NK-92 treated with Interleukin-12 subunit alpha and Interleukin-12 subunit beta, amount 100 ng/mL, for 24 hours (cell line): Measurements from ENCODE around the gene RALGPS1.

Experiments
- DNase-seq: peaks from one replicate; lab custom pipeline; 2025; lab: John Stamatoyannopoulos, UW

Gene RALGPS1

DNA sequence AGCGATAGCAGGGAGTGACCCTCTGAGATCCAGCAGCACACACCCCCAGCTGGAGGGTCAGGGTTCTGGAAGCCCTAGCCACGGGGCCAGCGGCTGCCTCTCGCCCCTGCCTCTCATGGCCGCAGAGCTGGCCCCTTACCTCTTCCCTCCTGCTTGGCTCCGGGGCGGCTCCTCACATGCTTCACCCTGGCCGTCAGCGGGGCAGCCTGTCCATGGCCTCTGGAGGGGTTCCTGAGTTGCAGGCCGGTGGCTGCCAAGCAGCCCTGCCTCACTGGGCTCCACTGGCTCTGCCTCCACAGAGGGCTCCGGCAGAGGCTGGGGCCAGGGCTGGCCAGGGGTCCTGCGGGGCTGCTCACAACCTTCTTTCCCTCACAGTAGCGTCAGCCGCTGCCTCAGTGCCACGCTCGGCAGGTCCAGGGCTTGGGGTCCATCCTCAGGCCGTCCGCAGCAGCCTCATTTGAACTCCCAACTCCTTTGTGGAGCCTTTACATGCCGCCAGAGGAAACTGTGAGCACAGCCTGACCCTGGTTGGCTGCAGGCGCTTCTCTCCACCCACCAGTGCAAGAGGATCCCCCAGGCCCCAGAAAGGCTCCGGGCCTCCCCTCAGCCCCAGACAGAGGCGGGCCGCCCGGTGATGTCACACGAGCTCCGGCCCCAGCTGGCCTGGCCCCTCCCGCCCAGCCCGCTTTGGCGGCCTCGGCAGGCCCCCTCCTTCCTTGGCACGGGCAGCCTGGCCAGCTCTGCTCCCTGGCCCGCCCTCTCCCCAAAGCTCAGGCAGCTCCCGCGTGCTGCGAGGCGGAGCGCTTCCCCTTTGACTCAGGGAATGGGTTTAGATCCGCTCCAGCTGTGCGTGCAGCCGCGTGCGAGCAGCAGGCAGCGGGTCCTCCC lies 207.8 kb downstream of the RALGPS1 start, which contains the start of gene ANGPTL2:
Gene ANGPTL2 (minus strand): TSS at position 460 of the 888 bp plus-strand sequence. CDS start 13,904 bp downstream, outside the sequence.
- DNase-seq: no peak

DNA sequence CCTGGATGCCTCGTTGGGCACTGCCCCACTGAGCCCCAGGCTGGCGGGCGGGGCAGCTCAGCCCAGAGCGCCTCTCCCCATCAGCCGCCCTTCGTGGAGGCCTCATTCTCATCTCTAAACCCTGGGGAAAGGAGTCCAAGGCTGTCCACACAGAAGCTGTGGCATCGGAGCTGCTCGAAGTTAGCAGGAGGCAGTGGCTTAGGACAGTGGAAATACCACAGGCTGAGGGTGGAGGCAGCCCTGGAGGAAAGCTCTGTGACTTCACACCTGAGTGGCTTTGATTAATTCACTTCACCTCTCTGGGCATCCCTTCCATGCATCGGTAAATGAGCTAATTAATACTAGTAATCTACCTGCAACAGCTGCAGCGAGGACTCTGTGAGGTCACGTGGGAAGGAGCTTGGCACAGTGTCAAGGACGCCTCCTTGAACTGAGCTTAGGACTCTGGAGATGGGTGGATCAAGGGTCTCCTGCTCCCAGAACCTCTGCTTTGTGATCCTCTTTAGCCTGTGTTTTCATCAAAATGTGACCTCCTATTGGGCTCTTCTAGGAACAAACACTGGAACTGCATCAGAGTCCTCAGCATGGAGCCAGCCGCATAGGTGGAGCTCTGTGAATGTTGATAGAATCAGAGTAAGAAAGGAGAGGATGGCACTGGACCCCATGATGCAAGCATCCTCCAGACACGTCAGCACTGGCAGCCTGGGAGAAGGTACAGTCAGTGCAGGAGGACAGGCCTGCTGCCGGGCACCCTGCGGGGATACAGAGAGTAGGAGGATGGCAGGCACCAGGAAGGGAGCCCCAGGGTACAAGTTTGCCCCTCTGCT lies 208.7 kb downstream of the RALGPS1 start:
- DNase-seq: no peak

DNA sequence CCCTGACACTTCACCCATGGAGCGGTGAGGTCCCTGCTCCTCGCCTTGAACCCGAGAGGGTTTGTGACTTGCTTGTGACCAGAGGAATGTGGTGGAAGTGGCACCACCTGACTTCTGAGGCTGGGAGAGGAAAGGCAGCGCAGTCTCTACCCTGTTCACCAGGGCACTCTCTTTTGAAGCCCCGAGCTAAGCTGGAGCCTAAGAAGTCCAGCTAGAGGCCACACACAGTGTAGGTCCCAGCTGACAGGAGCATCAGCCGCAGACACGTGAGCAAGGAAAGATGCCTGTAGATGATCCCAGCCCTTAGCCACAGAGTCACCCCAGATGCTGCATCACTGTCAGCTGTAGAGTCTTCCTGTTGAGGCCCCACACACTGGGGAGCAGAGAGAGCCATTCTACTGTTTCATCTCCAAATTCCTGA lies 209.5 kb downstream of the RALGPS1 start:
- no peak for DNase-seq

DNA sequence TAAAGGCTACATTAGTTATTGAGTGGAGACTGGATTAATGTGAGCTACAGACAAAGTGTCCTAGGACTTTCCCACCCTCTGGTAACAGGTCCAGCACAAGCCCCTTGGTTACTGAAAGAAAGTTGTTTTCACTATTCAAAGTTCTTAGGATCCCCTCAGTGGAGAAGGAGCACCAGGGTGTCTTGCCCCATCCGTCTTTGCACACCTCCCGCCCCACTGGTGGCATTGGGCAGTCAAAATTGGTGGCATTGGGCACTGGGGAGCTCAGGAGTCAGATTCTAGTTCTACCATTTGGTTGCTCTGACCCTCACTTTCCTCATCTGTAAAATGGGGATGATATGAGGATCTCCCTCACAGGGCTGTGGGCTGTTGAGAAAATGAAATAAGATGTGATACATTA lies 210.2 kb downstream of the RALGPS1 start:
- no peak for DNase-seq

DNA sequence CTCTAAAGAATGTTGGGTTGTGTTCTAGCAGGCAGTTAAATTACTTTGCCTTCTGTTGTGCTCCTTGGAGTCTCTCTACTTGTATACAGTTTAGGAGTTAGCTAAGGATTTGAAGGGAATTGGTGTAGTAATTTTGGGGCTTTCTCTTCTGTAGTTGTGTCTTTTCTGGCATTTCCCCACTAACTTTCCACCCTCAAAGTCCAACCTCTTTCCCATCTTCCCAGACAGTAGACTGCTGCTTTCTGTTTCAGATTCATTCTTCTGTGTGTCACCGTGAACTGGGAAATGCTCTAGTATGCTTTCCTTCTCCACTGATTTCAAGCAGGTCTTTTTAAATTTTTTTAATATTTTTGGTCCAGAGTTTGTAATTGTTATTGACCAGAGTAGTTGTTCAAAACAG lies 212.4 kb downstream of the RALGPS1 start:
- DNase-seq: no peak

DNA sequence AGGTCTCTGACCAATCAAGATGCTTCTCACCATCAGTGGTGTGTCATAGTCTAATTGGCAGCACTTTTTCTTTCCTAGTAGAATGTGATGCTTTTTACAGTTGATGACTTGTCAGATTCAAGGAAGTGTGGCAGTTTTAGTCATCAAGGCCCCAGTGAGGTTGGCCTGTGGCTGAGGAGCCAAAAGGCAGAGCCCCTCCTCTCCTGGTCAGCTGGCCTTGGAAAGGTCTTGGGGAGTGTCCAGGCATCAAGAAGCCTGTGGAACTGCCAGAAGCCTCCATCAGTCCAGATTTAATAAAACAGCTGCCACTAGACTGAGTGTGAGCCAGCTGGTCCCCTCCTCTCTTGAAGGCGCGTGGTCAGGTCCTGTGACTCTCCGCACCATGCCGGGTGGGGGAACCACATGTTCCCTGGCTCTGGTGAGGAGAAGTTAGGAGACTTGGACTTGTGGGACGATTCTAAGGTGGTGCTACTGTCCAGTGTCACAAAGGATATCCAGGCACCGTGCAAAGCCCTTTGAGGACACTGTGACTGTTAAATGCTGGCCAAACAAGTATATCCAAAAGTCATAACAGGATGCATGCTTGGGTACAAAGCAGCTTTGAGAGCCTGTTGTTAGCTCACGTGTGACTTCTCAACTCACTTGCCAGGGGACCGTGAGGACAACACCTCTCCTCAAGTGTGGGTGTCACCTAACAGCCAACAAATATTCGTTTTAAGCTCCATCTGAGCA lies 213.9 kb downstream of the RALGPS1 start:
- no peak for DNase-seq

DNA sequence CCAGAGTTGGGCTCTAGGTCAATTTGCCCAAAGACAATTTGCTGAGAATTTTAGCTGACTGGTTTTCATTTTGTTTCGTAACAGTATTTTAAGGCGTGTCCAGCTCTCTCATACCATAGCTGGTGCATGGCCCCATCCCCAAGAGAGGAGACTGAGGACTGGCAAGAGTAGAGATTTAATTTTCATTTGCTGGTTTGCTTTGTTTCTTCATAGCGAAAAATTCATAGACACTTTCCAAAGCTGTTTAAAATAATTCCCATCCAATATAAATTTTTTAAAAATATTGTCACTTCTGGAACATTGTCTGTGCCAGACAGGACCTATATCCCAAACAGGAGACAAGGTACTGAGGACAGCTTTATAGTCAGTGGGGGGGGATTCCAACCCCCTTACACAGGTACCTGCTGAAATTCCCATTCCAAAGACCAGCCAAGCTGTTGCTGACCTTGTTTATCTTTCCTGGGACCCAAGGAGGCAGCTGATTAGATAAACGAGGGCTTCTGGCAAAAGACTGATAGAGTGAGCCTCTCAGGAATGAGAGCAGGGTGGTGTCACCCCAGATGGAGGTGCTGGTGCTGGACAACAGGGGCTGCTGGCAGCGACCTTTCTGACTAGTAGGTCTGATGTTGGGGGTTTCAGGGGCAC lies 214.6 kb downstream of the RALGPS1 start:
- DNase-seq: no peak

DNA sequence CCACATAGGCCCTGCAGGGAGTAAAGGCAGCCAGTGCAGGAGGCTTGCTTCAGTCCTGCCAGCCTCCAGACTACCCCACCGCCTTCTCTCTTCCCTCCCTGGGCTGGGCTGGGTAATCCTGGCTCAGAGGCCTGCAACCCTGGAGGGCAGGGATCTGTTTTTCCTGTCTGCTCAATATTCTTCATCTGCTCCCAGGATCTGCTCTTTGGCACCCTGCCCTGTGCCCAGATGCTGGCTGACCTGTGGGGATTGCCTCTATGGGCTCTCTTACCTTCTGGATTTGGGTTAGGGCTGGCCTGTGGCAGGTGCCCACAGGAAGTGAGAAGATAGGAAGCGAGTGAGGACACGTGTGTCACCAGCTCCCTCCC lies 215.1 kb downstream of the RALGPS1 start:
- no peak for DNase-seq

DNA sequence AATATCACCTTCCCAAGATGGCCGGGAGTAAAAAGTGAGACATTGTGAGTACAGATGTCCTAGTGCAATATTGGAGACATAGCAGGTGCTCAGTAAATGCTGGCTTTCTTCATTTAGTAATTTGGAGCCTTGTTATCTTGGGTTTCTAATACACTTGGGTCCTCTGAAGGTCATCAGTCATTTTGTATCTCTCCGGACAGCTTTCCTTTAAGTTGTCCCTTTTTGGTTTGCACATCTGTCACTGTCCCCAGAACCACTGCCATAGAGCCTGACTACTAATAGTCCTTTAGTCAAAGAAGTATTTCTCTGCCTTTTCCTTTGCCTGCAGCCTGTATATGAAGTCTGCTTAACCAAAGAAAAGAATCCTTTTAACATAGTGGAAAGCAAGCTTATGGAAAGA lies 215.7 kb downstream of the RALGPS1 start:
- DNase-seq: no peak

DNA sequence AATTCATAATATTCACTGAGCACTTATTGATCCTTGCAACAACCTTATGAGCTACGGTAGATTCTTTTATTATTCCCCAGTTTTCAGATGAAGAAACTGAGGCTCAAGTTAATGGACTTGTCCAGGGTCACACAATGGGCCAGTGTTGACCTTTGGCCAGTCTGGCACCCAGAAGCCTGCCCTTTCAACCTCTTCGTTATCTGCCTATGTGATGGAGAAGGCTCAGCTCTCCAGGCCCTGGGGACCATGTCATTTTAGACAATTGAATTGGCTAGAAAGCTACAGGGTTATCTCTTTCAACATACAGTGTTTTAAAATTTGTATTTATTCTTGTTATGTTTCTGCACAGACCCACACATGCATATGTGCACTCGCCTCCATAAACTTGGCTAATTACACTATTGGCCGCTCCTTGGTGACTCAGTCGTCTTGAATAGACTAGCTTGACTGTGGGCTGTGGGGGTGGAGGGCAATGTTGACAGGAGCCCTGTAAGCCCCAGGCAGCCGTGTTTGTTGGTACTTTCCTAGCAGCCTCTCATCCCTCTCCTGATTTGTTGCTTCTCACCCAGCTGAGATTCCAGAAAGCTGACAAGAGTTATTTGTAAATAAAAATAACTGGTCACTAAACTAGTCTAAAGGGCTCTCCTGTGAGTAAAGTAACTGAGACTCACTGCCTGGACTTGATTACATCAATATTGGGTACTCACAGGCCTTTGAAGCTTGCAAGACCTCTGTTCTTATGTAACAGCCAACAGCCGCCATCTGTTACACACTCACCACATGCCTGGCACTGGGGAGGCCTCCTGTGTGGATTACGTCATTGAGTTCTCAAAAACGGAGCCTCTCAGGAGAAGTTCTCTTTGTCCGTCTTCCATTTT lies 216.3 kb downstream of the RALGPS1 start:
- no peak for DNase-seq

DNA sequence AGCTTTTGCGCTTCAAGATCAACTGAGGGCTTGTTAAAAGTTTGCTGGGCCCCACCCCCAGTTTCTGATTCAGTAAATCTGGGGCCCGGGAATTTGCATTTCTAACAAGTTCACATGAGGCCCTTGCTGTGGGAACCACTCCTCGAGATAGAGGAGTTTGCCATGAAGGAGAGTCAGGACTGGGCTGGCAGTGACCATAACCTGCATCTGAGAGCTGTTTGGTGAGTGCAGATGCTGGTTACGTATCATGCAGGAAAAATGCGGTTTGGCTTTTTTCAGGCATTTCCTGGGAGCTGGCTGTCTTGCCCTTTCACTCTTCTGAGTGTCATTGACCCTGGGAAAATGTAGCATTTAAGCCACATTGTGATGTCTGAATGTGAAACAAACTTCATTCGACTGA lies 217.3 kb downstream of the RALGPS1 start:
- DNase-seq: no peak

DNA sequence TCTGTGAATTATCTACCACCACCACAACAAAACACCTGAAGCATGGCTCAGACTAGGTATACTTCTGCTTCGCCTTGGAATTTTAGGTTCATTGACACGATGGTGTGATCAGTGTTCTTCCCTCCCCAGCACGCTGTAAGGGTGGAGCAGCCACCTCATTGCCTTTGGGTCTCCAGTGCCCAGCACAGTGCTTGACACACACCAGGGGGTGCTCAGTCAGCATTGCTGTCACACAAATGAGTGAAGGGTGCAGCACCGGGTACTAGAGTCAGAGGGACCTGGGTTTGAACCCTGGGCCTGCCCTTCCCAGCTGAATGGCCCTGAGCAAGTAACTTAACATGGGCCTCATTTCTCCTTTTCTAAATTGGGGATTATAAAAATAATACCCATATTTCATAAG lies 217.8 kb downstream of the RALGPS1 start:
- no peak for DNase-seq

DNA sequence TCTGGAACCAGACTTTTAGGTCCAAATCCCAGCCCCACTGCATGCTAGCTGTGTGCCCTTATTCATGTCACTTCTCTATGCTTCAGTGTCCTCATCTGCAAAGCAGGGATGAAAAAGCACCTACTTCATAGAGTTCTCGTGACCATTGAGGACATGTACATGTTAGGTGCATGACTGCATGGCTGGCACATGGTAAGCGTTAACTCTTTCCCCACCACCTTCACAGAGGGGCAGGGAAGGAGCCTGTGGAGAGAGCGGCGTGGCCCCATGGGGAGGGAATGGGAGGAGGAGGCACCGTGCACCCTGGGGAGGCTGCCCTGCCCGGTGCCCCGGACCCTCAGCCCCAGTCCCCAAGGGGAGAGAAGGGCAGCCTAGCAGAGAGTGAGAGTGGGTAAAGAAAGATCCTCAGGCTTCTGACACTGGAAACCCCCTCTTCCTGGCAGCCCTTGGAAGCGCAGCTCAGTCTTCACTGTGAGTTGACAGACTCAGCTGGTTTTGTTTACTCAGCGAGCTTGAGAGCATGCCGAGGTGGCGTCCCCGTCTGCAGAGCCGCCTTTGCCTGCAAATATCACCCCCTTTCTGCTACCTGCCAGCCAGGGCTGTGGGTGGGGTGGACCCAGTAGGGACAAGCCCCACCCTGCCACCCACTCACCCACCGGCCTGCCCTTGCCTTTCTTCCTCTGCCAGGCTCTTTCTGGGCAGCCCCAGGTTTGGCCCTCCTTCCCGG lies 218.5 kb downstream of the RALGPS1 start:
- no peak for DNase-seq

DNA sequence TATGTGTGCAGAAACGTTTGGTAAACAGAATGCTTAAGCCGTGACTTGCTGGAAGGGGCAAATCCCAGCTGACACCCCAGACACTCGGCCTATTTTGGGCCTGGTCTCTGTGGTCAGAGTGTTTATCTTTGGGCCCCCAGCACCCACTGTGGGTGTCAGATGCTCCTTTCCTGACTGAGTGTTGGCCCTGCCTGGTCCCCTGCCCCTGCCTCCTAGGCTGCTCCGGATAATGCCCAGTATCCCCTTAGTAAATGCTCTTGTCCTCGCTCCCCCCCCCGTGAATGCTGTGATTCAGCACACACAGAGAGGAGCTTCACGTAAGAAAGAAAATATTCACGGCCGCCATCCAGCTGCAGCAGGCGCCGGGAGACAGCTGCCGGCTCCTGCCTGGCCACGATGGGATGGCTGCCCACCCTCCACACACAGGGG lies 219.2 kb downstream of the RALGPS1 start:
- no peak for DNase-seq

DNA sequence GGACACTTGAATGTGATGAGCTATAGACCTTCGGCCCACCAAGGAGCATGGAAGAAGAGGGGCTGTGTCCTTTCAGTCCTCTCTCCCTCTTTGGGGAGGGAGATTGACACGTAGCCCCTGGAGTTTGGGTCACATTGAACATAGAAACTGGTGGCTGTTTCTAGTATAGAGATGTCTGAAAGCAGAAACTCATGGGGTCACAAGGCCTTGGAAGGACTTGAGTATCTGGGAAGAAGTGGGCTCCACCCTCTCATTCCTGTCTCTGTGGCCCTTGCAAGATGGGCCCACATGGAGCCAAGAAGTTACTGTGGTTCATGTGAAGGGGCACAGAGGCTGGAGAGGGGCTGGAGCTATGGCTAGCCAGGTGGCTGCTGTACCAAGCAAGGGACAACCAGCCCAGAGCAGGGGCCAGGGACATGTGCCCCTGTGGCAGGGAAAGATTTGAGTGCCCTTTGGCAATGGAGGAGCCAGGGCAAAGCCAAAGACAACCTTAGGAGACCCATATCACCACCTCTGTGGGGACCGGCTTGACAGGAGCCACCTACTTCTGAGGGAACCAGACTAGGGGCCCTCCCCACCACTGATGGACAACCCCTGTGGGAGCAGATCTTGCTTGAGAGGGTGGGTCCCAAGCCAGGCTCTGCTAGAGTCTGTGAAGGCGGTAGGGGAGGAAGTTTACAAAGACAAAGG lies 220.6 kb downstream of the RALGPS1 start:
- no peak for DNase-seq

DNA sequence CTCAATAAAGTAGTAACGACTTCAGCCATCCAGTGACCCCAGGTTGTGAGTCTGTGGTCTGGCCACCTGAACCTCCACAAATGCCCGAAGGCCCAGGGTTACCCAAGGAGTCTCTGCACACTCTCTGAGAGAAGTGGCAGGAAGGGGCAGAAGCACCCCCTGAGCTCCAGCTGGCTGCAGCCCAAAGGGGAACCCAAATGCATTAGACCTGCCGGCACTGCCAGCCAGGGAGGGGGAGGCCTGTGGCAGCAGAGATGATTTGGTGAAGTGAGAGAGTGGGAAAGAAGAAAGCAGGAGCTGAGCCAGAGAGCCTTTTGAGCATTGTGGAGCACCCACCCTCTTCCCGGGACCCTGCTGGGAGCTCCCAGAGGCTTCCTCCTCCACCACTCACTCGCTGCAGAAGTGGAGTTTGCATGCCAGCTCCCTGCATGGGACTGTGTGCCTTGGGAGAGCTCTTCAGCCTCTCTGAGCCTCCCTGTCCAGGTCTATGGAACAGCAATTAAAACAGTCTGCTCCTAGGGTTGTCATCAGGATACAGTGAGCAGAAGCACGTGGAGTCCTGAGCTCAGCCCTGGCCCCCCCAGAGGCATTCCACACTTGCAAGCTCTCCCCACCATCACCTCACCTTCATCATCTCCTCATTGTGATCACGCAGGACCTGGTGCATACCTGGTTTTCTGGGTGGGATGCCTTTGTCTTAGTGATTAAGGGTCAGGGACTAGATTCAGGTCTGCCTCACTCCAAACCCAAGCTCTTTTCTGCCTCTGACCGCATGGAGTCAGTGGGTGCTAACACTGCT lies 221.7 kb downstream of the RALGPS1 start:
- no peak for DNase-seq

DNA sequence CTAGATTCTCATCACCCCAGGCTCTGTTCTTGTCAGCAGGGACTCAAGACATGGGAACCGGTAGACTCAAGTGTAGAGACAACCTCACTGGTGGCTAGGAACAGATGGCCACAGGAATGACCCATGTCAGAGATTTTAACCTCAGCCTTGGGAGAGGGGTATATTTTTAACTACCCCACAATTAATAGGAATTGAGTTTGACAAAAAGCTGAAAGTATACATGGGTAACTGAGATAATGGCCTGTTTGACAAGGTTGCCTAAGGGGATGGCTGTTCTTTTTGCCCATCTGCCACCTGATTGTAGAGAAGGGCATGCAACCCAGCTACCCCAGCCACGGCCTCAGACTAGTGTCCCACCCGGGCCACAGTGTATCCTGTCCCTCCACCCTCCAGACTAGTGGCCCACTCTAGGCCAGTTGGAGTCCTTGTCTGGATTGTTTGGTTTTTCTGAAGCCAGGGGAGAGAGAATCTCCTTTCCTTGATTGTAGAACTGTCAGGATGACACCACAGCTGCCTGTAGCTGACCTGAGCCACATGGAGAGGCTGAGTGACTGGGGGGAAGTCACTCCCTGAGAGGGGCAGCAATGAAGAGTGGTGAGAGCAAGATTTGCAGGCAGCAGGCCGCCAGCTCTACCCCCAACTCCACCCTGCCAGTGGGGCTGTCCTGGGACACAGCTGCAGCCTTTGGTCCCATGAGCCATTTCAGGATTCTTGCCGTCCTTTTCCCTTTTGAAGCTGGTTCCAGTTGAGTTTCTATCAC lies 222.5 kb downstream of the RALGPS1 start:
- no peak for DNase-seq
